Ureter (tissue), 1 donor: Measurements from ENCODE around the gene GSTM1. TPM values are rescaled to one million over a fixed set of nuclear protein-coding genes. Genes with fewer than 3 reads are reported as not detected.

ENCODE experiments used
- DNase-seq: peaks from one replicate; pipeline ENCODE4 v3.0.0-alpha.2; 2020; ENCODE audit warnings: low spot score
- total RNA-seq: library from RNA; stranded (reverse); gene quantifications from one replicate; pipeline ENCODE4 v1.2.4, GENCODE V29; 2023
- donor health status: DM: yes; HTN: yes; CAD: no.

GSTM1 gene
- total RNA-seq = not detected

DNA sequence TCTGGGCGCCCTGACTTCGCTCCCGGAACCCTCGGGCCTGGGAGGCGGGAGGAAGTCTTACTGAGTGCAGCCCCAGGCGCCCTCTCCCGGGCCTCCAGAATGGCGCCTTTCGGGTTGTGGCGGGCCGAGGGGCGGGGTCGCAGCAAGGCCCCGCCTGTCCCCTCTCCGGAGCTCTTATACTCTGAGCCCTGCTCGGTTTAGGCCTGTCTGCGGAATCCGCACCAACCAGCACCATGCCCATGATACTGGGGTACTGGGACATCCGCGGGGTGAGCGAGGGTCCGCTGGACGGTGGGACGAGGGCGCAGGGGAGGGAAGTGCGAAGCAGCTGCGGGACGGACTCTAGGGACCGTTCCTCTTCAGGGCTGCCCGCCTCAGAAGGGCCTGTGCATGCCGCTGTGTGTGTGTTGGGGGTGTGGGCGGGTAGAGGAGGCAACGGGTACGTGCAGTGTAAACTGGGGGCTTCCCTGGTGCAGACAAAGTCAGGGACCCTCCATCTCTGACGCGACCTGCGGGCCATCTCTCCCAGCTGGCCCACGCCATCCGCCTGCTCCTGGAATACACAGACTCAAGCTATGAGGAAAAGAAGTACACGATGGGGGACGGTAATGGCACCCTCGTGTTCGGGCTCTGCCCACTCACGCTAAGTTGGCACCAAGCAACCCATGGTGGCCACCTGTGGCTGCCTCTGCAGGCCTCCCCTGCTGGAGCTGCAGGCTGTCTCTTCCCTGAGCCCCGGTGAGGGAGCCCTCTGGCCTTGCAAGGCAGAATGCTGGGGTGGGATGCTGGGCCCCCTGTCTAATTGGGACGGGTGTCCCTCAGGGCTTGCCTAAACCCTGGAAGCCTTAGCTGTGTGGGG is at the start of gene GSTM1:
GSTM1 (plus strand) TSS at position 177 of the 859 bp plus-strand sequence; CDS start at position 234, 57 bp downstream.
- DNase-seq = no peak

DNA sequence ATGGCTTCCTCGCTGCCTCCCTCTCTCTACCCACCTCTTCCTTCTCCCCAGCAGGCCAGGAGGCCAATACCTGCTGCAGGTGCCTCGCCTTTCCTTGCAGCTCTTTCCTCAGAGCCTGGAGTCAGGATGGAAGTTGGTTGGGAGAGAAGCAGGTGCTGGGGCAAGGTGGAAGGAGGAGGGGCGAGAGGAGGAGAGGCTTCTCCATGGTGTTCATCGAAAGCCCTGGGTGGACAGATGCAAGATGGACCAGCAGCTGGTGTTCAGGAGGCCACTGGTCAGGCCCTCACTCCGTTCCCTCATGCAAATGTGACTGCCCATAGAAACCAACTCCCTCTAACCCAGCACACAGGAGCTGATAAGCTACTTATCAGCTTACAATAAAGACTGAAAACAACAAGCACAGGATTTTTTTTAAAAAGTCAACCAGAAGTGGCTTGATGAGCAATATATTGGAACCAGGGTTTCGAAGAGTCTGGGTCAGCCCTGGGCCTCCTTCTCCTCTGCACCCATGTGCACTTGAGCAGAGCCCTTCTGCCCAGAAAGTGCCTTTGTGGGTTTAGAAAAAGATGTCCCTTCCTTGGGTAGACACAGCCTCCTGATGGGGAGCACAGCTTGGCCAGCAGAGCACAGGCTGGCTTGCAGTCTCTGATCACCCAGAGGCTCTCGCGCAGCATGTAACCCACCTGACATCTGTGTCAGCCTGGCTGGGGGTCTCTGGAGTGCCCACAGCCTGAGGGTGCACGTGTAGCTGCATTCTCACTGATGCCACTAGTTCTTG is 48.4 kb upstream of the GSTM1 start:
- DNase-seq = peak; percentile 34

DNA sequence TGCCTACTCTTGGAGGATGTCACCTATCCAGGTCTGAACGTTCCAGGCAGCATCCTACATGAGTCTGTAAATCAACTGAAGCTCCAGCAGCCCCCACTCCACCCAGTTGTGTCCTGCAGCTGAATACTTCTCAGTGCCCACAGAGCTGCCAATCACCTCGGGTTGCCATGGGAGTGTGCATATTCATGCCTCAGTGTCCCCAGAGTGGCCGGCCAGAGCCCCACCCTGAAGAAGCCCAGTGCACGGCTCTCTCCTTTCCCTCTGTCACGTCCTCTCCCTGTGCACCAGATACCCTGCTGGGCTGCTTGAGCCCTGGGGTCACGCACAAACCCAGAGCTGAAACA is 47.8 kb upstream of the GSTM1 start:
- no peak for DNase-seq

DNA sequence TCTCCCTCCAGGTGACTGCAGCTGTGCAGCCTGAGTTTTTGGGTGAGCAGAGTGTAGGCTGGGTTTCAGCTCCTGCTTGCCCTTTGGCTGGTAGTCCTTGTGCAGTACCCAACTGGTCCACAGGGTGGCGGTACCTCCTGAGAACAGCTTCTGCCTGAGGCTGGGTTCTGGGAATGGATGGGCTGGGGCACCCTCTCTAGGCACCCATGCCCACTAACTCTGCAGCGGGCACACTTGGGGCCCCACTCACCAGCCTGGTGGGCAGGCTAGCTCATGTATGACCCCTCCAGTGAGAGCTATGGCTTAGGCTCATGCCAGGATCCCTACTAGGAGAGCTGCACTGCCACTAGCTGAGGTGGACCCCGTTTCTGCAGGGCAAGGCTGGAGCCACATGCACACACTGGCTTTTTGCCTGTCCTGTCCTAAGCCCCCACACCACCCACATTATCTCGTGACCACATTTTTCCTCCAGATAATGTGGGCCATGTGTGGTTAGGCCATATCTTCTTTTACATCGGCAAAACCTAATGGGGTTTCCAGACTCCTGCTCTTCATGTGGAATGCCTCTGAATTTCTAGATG is 47.2 kb upstream of the GSTM1 start:
- peak; percentile 88 for DNase-seq

- DNase-seq = no peak
Observed at GRCh38 chr1:109641078-109641740, 46.4 kb upstream of the GSTM1 start.

- DNase-seq = no peak
Observed at GRCh38 chr1:109641861-109642260, 45.8 kb upstream of the GSTM1 start.

- DNase-seq = no peak
Observed at GRCh38 chr1:109642626-109643025, 45.0 kb upstream of the GSTM1 start.

DNA sequence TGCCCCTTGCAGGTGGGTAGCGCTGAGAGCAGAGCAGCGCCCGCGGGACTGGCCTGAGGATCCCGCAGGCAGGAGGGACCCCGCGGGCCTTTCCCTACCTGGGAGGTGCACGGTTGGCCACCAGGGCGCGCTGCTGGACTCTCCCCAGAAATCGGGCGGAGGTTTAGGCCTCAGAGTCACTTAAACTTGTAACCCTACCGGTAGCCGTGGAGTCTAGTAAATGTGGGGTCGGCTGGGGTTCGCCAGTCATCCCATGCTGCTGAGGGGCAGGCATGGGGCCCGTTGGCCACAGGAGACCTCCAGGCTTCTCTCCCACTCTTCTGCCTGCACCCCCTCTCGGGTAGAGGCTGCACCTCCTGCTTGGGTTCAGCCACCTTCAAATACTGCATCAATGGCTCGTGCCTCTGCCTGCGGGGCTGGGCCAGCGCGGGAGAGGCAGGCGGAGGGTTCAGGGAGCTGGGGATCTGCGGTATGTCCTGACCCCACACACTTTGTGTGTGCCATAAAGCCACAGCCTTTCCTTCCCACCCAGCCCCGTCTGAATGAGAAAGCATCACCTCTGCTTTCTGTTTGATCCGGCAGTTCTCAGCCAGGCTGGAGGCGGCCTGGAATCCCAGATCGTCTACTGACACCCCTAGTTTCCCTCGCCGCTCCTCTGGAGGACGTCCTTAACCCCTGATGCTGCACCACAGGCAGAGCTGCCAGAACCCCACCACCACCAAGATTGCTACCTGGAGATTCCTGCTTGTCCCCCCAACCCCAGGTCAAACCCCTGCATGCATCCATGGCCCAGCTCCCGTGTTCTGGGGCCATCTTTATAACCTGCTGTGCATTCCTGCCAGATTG is 44.0 kb upstream of the GSTM1 start:
- DNase-seq = peak; percentile 89

DNA sequence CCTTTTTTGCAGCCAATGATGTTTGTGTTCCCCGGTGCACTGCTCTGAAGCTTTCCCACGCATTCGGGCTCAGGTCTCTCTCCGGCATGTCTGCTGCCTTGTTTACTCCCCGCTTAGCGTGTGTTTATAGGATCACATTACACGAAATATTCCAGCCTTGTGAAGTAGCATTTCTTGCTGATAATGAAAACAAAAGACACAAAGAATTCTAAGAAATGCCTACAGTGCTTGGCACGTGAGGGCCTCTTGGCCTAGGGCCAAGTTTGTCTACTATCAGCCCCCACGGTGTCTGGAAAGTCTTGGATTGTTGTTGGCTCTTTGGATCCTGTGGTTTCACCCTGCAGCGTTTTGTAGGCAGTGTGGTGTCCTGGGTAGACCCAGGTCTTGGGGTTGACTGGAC is 42.9 kb upstream of the GSTM1 start:
- no peak for DNase-seq

DNA sequence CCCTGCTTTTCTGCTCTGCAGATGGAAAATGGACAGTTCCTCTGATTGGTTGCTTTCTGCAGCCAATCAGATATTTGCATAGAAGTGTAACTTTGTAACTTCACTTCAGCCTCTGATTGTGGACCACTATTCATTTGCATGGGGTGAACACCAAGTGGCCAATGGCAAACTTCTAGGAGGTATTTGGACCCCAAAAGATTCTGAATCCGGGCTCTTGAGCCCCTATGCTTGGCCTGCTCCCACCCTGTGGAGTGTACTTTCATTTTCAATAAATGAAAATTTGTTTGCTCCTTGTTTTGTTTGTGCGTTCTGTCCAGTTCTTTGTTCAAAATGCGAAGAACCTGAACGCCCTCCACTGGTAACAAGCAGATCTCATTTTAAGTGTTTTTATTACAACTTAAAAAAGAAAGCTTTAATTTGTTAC is 38.1 kb upstream of the GSTM1 start:
- DNase-seq = peak; percentile 17

GRCh38 chr1:109650609-109651008 is 37.0 kb upstream of the GSTM1 start:
- no peak for DNase-seq

GRCh38 chr1:109652402-109652801 is 35.2 kb upstream of the GSTM1 start:
- DNase-seq = no peak

GRCh38 chr1:109653306-109653705 is 34.3 kb upstream of the GSTM1 start:
- no peak for DNase-seq

GRCh38 chr1:109654519-109654918 is 33.1 kb upstream of the GSTM1 start:
- no peak for DNase-seq

DNA sequence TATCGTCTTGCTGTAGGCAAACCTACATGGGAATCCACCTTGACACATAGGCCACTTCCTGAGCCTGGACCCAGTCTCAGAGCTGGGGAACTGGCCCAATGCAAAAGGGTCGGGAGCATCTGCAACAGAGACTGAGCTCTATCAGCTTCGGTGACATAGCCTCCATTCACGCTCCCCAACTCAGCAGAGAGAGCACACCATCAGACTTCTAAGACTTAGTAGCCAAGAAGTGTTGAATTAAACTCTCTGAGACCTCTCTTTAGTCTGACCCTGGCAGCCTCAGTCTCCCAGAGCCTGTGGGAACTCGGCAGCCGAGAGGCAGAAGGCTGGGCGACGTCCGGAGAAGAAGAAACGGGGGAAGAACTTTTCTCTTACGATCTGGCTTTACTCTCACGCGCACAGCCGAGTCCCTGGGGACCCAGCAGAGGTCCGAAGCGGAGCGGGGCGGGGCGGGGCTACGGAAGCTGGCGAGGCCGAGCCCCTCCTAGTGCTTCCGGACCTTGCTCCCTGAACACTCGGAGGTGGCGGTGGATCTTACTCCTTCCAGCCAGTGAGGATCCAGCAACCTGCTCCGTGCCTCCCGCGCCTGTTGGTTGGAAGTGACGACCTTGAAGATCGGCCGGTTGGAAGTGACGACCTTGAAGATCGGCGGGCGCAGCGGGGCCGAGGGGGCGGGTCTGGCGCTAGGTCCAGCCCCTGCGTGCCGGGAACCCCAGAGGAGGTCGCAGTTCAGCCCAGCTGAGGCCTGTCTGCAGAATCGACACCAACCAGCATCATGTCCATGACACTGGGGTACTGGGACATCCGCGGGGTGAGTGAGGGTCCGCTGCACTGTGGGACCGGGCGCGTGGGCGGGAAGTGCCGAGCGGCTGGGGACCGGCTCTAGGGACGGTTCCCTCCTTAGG is 31.8 kb upstream of the GSTM1 start, which contains the start of gene GSTM4:
GSTM4 (plus strand) TSS at position 485 of the 905 bp plus-strand sequence; CDS start at position 776, 291 bp downstream.
- peak; percentile 84 for DNase-seq

- DNase-seq = no peak
Observed at GRCh38 chr1:109657395-109657794, 30.2 kb upstream of the GSTM1 start.

DNA sequence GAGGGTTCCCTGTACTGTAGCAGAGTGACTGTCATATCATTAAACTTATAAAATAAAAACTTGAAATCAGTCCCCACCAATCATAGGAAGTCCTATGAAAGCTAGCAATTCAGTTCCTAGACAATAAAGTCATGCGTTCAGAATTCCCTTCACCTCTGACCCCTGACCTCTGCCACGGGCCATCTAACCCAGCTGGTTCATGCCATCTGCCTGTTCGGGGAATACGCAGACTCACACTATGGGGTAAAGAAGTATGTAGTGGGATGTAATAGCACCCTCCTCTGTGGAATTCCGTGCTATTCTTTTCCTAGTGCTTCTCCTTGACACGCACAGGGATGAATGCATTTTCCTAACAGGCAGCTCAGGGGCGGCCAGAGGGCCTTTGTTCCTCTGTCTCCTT is 29.6 kb upstream of the GSTM1 start:
- DNase-seq = no peak

DNA sequence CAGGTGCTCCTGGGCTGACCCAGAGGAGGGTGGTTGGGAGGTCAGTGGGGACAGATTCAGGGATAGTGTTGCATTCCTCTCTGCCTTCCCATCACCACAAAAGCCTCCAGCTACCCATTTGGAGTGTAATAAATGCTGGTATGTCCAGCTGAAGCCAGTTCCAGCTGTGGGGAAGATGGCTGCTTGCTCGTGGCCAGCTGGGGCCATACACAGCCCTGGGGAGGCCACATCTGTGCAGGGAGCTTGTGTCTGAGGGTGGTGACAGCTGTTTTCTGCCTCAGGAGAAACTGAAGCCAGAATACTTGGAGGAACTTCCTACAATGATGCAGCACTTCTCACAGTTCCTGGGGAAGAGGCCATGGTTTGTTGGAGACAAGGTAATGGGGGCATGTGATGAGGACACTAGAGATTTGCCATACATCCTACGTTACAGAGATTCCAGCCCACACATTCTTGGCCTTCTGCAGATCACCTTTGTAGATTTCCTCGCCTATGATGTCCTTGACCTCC is 29.0 kb upstream of the GSTM1 start:
- DNase-seq = no peak

DNA sequence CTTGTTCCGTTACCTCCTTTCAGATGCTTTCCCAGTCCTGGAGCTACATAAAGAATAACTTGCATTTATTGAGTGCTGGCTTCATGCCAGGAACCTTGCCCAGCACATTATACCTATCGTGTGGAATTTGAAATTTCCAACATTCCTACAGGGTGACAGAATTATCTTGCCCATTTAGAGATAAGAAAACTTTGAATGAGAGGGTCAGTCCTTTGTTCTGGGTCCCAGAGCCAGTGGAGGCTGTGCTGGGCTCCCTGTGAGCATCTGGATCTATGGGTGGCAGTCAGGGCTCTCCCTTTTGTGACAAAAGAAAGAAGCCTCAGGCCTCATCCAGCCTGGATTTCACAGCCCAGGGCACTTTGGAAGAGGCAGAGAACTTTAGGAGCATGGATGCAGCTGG is 28.5 kb upstream of the GSTM1 start:
- DNase-seq = no peak
